SK-N-SH (cell line): ENCODE results near the gene SNX22. TPM values are rescaled to one million over a fixed set of nuclear protein-coding genes. Genes with fewer than 3 reads are reported as not detected.

Experiments
- CTCF ChIA-PET: fragments of 300-600, 350-600 bp; formaldehyde crosslinking; extraction: SDS; loops from one replicate; lab custom pipeline; 2021; lab: Yijun Ruan, JAX
- POLR2A ChIA-PET: fragments of 350-600 bp; sonication (Branson Sonifier 250); formaldehyde crosslinking; extraction: SDS; loops from one replicate; lab custom pipeline; 2020; ENCODE audit warnings: antibody characterized with exemption, inconsistent platforms; lab: Yijun Ruan, JAX
- DNase-seq: peaks from one replicate; pipeline ENCODE4 v3.0.0; 2012
- H2AFZ ChIP-seq: fragments of 200-600 bp; sonication (generic); 2 replicates; pipeline ENCODE4 v1.8.1; 2016; ENCODE audit warnings: antibody characterized with exemption, mild to moderate bottlenecking, low read depth
- H3F3A ChIP-seq: fragments of 200-600 bp; sonication (generic); replicated peaks from 2 replicates; pipeline ENCODE3; 2016; ENCODE audit warnings: antibody characterized with exemption, mild to moderate bottlenecking; ENCODE audit not compliant: insufficient read depth
- H3K27ac ChIP-seq, 2 experiments: fragments of 200-500 bp in 1 of 2; fragments of 200-600 bp in 1 of 2; sonication (Bioruptor generic) in 1 of 2; sonication (generic), shearing (Covaris generic) in 1 of 2; 2 replicates each; pipeline versions ENCODE4 v1.5.1 to v1.6.1; 2014 to 2016; ENCODE audit warnings: low read depth in 2 of 2, inconsistent platforms in 1 of 2, low read length in 1 of 2, mild to moderate bottlenecking in 1 of 2, mixed read lengths in 1 of 2
- H3K27me3 ChIP-seq: fragments of 200-600 bp; sonication (generic), shearing (Covaris generic); 2 replicates; pipeline ENCODE4 v1.6.1; 2016; ENCODE audit warnings: mixed run types; ENCODE audit not compliant: insufficient read depth
- H3K36me3 ChIP-seq, 2 experiments: fragments of 200-500 bp in 1 of 2; fragments of 200-600 bp in 1 of 2; sonication (Bioruptor generic) in 1 of 2; sonication (generic) in 1 of 2; replicated peaks in 1 of 2; 2 replicates each; pipeline versions ENCODE3 to v1.5.1; 2014 to 2016; ENCODE audit warnings: low read length in 1 of 2, mild to moderate bottlenecking in 1 of 2; ENCODE audit not compliant: insufficient read depth in 2 of 2, control insufficient read depth in 1 of 2
- H3K4me1 ChIP-seq, 2 experiments: fragments of 200-500 bp in 1 of 2; fragments of 200-600 bp in 1 of 2; sonication (Bioruptor generic) in 1 of 2; sonication (generic), shearing (Covaris generic) in 1 of 2; 2 replicates each; pipeline versions ENCODE4 v1.5.1 to v1.6.1; 2014 to 2016; ENCODE audit warnings: low read depth in 1 of 2, low read length in 1 of 2, mixed run types in 1 of 2; ENCODE audit not compliant: insufficient read depth in 2 of 2, control insufficient read depth in 1 of 2
- H3K4me2 ChIP-seq: fragments of 200-600 bp; sonication (generic), shearing (Covaris generic); 2 replicates; pipeline ENCODE4 v1.6.1; 2017; ENCODE audit warnings: mixed run types
- H3K4me3 ChIP-seq, 2 experiments: fragments of 200-500 bp in 1 of 2; fragments of 200-600 bp in 1 of 2; sonication (Bioruptor generic) in 1 of 2; sonication (generic), shearing (Covaris generic) in 1 of 2; 2 replicates each; pipeline versions ENCODE4 v1.5.1 to v1.8.1; 2014 to 2016; ENCODE audit warnings: low read depth in 2 of 2, inconsistent platforms in 1 of 2, low read length in 1 of 2, mild to moderate bottlenecking in 1 of 2, mixed read lengths in 1 of 2, moderate library complexity in 1 of 2
- H3K79me2 ChIP-seq: fragments of 200-600 bp; sonication (generic); 2 replicates; pipeline ENCODE4 v1.8.1; 2017; ENCODE audit warnings: mild to moderate bottlenecking; ENCODE audit not compliant: insufficient read depth
- H3K9ac ChIP-seq: fragments of 200-600 bp; sonication (generic); 2 replicates; pipeline ENCODE4 v1.6.1; 2017; ENCODE audit warnings: mixed run types
- H3K9me2 ChIP-seq: fragments of 200-600 bp; sonication (generic); 2 replicates; pipeline ENCODE4 v1.6.1; 2017; ENCODE audit warnings: mixed run types
- H3K9me3 ChIP-seq: fragments of 200-600 bp; sonication (generic); 2 replicates; pipeline ENCODE4 v1.6.1; 2017; ENCODE audit warnings: mixed run types, mild to moderate bottlenecking, moderate library complexity
- H4K20me1 ChIP-seq: fragments of 200-600 bp; sonication (generic); 2 replicates; pipeline ENCODE4 v1.6.1; 2017; ENCODE audit warnings: mild to moderate bottlenecking, mixed run types; ENCODE audit not compliant: insufficient read depth
- CHD2 ChIP-seq: fragments of 150-350 bp; IDR thresholded peaks from 2 replicates; pipeline ENCODE4 v1.6.1; 2018; ENCODE audit warnings: low read length; ENCODE audit not compliant: partially characterized antibody
- ELF1 ChIP-seq: IDR thresholded peaks from 2 replicates; pipeline ENCODE4 v1.4.0; 2012
- FOSL2 ChIP-seq: IDR thresholded peaks from 2 replicates; pipeline ENCODE4 v1.4.0; 2012; ENCODE audit warnings: low read depth, mild to moderate bottlenecking, moderate library complexity, borderline replicate concordance
- FOXM1 ChIP-seq: IDR thresholded peaks from 2 replicates; pipeline ENCODE4 v1.4.0; 2012; ENCODE audit warnings: low read depth, mild to moderate bottlenecking
- GATA2 ChIP-seq: sonication (generic); formaldehyde crosslinking; IDR thresholded peaks from 2 replicates; pipeline ENCODE4 v1.5.0; 2020; ENCODE audit warnings: mild to moderate bottlenecking, missing genetic modification reagents
- IRF3 ChIP-seq: fragments of 150-350 bp; IDR thresholded peaks from 2 replicates; pipeline ENCODE4 v1.6.1; 2016; ENCODE audit warnings: mild to moderate bottlenecking, low read depth, low read length
- JUND ChIP-seq: IDR thresholded peaks from 2 replicates; pipeline ENCODE4 v1.4.0; 2012
- RCOR1 ChIP-seq: fragments of 150-350 bp; IDR thresholded peaks from 2 replicates; pipeline ENCODE4 v1.6.1; 2017; ENCODE audit warnings: antibody characterized with exemption, low read length
- RFX5 ChIP-seq: IDR thresholded peaks from 2 replicates; pipeline ENCODE4 v1.6.1; 2012; ENCODE audit warnings: mild to moderate bottlenecking, improper control_type of control experiment, low read length
- TAF1 ChIP-seq: IDR thresholded peaks from 2 replicates; pipeline ENCODE4 v1.6.1; 2012; ENCODE audit warnings: low read depth, mild to moderate bottlenecking, low read length, moderate library complexity, borderline replicate concordance
- WGBS: methylation state at CpG from one replicate; pipeline ENCODE4 v1.1.6; 2017; ENCODE audit warnings: low lambda C conversion rate; 5-methylcytosine and 5-hydroxymethylcytosine counted together
- polyA plus RNA-seq, 3 experiments: library from polyadenylated mRNA; depleted of rRNA; stranded (reverse); fragments of >200 nt; gene quantifications; 2 replicates each; pipeline ENCODE4 v1.2.3, GENCODE V29; 2012
- TF ChIP-seq, protein P1 (sequence below): IDR thresholded peaks from 2 replicates; pipeline ENCODE4 v1.4.0; 2012; ENCODE audit warnings: low read depth, borderline replicate concordance
- TF ChIP-seq, protein P2 (sequence below): IDR thresholded peaks from 2 replicates; pipeline ENCODE4 v1.4.0; 2012; ENCODE audit warnings: low read depth, borderline replicate concordance
- TF ChIP-seq, protein P3 (sequence below): IDR thresholded peaks from 2 replicates; pipeline ENCODE4; 2012

Gene SNX22
- polyA plus RNA-seq (2012; rRNA removed): 0.94 and 1.2 TPM in 2 replicates
- 0.31 and 0.42 TPM in 2 replicates for polyA plus RNA-seq (2012; cell fraction: cytosol; rRNA removed)
- 4.0 and 4.1 TPM in 2 replicates for polyA plus RNA-seq (2012; cell fraction: nucleus; rRNA removed)

- no peak for TF ChIP-seq RFX5
- TF ChIP-seq FOSL2: no peak
- no peak for TF ChIP-seq JUND
- no peak for TF ChIP-seq CHD2
- TF ChIP-seq IRF3: no peak
- TF ChIP-seq TAF1: no peak
- TF ChIP-seq, protein P1, sequence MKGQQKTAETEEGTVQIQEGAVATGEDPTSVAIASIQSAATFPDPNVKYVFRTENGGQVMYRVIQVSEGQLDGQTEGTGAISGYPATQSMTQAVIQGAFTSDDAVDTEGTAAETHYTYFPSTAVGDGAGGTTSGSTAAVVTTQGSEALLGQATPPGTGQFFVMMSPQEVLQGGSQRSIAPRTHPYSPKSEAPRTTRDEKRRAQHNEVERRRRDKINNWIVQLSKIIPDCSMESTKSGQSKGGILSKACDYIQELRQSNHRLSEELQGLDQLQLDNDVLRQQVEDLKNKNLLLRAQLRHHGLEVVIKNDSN: no peak
- TF ChIP-seq, protein P2, sequence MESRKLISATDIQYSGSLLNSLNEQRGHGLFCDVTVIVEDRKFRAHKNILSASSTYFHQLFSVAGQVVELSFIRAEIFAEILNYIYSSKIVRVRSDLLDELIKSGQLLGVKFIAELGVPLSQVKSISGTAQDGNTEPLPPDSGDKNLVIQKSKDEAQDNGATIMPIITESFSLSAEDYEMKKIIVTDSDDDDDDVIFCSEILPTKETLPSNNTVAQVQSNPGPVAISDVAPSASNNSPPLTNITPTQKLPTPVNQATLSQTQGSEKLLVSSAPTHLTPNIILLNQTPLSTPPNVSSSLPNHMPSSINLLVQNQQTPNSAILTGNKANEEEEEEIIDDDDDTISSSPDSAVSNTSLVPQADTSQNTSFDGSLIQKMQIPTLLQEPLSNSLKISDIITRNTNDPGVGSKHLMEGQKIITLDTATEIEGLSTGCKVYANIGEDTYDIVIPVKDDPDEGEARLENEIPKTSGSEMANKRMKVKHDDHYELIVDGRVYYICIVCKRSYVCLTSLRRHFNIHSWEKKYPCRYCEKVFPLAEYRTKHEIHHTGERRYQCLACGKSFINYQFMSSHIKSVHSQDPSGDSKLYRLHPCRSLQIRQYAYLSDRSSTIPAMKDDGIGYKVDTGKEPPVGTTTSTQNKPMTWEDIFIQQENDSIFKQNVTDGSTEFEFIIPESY: no peak
- TF ChIP-seq FOXM1: no peak
- TF ChIP-seq, protein P3, sequence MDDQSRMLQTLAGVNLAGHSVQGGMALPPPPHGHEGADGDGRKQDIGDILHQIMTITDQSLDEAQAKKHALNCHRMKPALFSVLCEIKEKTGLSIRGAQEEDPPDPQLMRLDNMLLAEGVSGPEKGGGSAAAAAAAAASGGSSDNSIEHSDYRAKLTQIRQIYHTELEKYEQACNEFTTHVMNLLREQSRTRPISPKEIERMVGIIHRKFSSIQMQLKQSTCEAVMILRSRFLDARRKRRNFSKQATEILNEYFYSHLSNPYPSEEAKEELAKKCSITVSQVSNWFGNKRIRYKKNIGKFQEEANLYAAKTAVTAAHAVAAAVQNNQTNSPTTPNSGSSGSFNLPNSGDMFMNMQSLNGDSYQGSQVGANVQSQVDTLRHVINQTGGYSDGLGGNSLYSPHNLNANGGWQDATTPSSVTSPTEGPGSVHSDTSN: no peak
- TF ChIP-seq ELF1: no peak
- TF ChIP-seq RCOR1: no peak
- no peak for TF ChIP-seq GATA2
- peak; percentile 71 for DNase-seq
- Histone ChIP-seq H3K27ac (no peak within 1 kb of the TSS), H3K9ac (no peak within 1 kb of the TSS), H3K4me2 (peak within 1 kb of the TSS; percentile 80), H2AFZ (peak within 1 kb of the TSS; percentile 78; the same call in 1 of the 2 replicates), H3K27me3 (no peaks in the 10 kb centered on the region), H4K20me1 (peaks cover 14% of the 10 kb centered on the region; the same call in 1 of the 2 replicates), H3K4me3 (peak within 1 kb of the TSS; percentile 57 to 58), H3K36me3 (peaks cover 8 to 25% of the 10 kb centered on the region in 2 experiments), H3K4me1 (peaks cover 0 to 26% of the 10 kb centered on the region in 2 experiments; a peak in 1 of 4 replicates), H3K9me2 (no peaks in the 10 kb centered on the region), H3K9me3 (no peaks in the 10 kb centered on the region), H3F3A (peaks cover 40% of the 10 kb centered on the region), H3K79me2 (no peaks in the 10 kb centered on the region)
- CTCF ChIA-PET: interaction anchor here (0.7 to 4.3 kb wide), 6 partner anchors 11 to 235 kb away, joined by 3 to 42 read pairs (median 15); partner anchors contain the start of genes CIAO2A, CSNK1G1, PPIB and TRIP4
- no CpG with 5 or more reads among the region's 83 CpGs for WGBS
- POLR2A ChIA-PET: interaction anchor here (1.5 to 3.5 kb wide), 2 partner anchors 11 to 58 kb away, joined by 4 to 24 read pairs; partner anchors contain the start of genes CIAO2A and PPIB
Measured at GRCh38 chr15:64151727-64152506, at the start of gene SNX22. Gene SNX22 (plus strand): TSS chr15:64151731. CDS start chr15:64151776, 45 bp downstream.
